Measurements from ENCODE around the gene CEP89.
"Not testable (repeated sequence)": the region's sequence is repeated elsewhere in the genome, so short reads cannot be mapped to it uniquely, and the experiment has no call there.

The CEP89 gene

GRCh38 chr19:32966750-32967149 is 5.0 kb downstream of the CEP89 start:
- no peak for DNase-seq (ENCODE audit: low spot score)

GRCh38 chr19:32945260-32945659 is 26.5 kb downstream of the CEP89 start:
- no peak for DNase-seq (ENCODE audit: low spot score)

GRCh38 chr19:32941273-32941672 is 30.5 kb downstream of the CEP89 start:
- not testable (repeated sequence) for DNase-seq (ENCODE audit: low spot score)

- no peak for DNase-seq (ENCODE audit: low spot score)
Observed at GRCh38 chr19:32936065-32936464, 35.7 kb downstream of the CEP89 start.

- DNase-seq (ENCODE audit: low spot score) = no peak
Observed at GRCh38 chr19:32935629-32936028, 36.1 kb downstream of the CEP89 start.

GRCh38 chr19:32933571-32933970 is 38.2 kb downstream of the CEP89 start:
- no peak for DNase-seq (ENCODE audit: low spot score)

GRCh38 chr19:32930567-32930966 is 41.2 kb downstream of the CEP89 start:
- DNase-seq (ENCODE audit: low spot score) = no peak

- no peak for DNase-seq (ENCODE audit: low spot score)
Observed at GRCh38 chr19:32928806-32929205, 43.0 kb downstream of the CEP89 start.

GRCh38 chr19:32924200-32924599 is 47.6 kb downstream of the CEP89 start:
- DNase-seq (ENCODE audit: low spot score) = no peak

- no peak for DNase-seq (ENCODE audit: low spot score)
Observed at GRCh38 chr19:32921624-32922023, 50.1 kb downstream of the CEP89 start.

- DNase-seq (ENCODE audit: low spot score) = no peak
Observed at GRCh38 chr19:32919365-32919764, 52.4 kb downstream of the CEP89 start.

GRCh38 chr19:32917616-32917996 is 54.2 kb downstream of the CEP89 start:
- DNase-seq (ENCODE audit: low spot score) = no peak

- DNase-seq (ENCODE audit: low spot score) = no peak
Observed at GRCh38 chr19:32916969-32917615, 54.7 kb downstream of the CEP89 start.

GRCh38 chr19:32914879-32915660 is 56.7 kb downstream of the CEP89 start:
- DNase-seq (ENCODE audit: low spot score) = no peak

- no peak for DNase-seq (ENCODE audit: low spot score)
Observed at GRCh38 chr19:32911467-32911866, 60.3 kb downstream of the CEP89 start.

GRCh38 chr19:32910874-32911273 is 60.9 kb downstream of the CEP89 start:
- DNase-seq (ENCODE audit: low spot score) = no peak

GRCh38 chr19:32910094-32910493 is 61.7 kb downstream of the CEP89 start:
- DNase-seq (ENCODE audit: low spot score) = no peak

GRCh38 chr19:32909257-32909656 is 62.5 kb downstream of the CEP89 start:
- no peak for DNase-seq (ENCODE audit: low spot score)

GRCh38 chr19:32908641-32909190 is 63.0 kb downstream of the CEP89 start:
- no peak for DNase-seq (ENCODE audit: low spot score)

GRCh38 chr19:32902448-32902847 is 69.3 kb downstream of the CEP89 start:
- DNase-seq (ENCODE audit: low spot score) = no peak

GRCh38 chr19:32901504-32902161 is 70.1 kb downstream of the CEP89 start:
- no peak for DNase-seq (ENCODE audit: low spot score)

- DNase-seq (ENCODE audit: low spot score) = no peak
Observed at GRCh38 chr19:32896516-32897214, 75.1 kb downstream of the CEP89 start.

Data from hepatic stellate cell (primary cell).